Measurements from ENCODE around the gene ISG20L2.

DNA sequence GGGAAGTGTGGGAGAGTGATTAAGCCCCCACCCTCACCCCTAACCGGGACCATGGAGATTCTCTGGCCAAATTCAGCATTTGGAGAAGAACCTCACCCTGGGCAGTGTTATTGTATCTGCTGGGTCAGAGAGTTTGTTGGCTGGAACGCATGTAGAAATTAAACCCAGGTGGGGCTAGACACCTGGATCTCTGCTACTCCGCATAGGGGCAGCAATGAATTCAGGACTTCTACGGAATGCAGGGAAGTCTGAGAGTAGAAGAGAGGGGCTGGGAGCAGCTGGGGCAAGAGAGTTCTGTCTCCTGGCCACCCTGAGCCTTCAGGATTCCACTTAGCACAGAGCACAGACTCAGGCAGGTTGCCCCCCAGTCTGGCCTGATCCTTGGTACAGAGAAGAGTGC lies 19.5 kb downstream of the ISG20L2 start:
- TF ChIP-seq, protein P1, sequence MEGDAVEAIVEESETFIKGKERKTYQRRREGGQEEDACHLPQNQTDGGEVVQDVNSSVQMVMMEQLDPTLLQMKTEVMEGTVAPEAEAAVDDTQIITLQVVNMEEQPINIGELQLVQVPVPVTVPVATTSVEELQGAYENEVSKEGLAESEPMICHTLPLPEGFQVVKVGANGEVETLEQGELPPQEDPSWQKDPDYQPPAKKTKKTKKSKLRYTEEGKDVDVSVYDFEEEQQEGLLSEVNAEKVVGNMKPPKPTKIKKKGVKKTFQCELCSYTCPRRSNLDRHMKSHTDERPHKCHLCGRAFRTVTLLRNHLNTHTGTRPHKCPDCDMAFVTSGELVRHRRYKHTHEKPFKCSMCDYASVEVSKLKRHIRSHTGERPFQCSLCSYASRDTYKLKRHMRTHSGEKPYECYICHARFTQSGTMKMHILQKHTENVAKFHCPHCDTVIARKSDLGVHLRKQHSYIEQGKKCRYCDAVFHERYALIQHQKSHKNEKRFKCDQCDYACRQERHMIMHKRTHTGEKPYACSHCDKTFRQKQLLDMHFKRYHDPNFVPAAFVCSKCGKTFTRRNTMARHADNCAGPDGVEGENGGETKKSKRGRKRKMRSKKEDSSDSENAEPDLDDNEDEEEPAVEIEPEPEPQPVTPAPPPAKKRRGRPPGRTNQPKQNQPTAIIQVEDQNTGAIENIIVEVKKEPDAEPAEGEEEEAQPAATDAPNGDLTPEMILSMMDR (IDR thresholded peaks at IDR 0.05), result no peak
- TF ChIP-seq POLR2A (IDR thresholded peaks at IDR 0.05), result no peak
